Measurements from ENCODE around the gene ZFP36L1.

Gene ZFP36L1, protein sequence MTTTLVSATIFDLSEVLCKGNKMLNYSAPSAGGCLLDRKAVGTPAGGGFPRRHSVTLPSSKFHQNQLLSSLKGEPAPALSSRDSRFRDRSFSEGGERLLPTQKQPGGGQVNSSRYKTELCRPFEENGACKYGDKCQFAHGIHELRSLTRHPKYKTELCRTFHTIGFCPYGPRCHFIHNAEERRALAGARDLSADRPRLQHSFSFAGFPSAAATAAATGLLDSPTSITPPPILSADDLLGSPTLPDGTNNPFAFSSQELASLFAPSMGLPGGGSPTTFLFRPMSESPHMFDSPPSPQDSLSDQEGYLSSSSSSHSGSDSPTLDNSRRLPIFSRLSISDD

DNA sequence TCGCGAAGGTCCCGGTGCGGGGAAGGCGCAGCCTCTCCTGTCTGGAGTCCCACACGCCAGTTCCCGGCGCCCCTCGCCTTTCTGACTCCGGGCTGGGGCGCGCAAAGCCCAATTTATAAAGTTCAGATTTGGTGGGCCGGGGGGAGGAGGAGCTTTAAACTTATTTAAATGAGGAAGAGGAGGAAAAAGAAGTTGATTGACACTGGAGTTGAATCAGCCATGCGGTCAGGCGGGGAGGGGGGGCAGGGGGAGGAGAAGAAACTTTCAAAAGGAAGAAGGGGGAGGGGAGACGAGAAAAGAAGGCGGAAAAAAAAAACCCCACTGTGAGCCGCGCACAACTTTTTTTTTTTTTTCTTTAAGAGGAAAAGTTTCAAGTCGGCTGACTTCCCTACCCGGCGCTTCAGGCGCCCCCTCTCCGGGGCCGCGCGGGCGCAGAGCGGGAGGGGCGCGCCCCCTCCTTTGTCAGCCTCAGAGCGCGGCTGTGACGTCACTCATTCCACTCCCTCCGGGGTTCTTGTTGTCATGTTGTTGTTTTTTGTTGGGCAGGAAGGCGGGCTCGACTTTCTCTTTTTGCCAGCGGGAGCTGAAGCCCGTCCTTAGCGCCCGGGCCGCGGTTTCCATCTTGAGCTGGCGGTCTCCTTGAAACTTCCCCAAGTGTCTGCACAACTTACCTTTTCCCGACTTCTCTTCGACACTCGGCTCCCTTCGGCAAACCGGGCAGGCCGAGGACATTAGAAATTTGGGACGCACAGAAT is at the start of gene ZFP36L1:
Gene ZFP36L1 (minus strand): TSS at position 89 of the 755 bp plus-strand sequence. CDS start 129 bp downstream, outside the sequence.
- no peaks in the 10 kb centered on the region for H3K9me3 Mint-ChIP-seq
- DNase-seq (ENCODE audit: low spot score in 2 of 2) (peak; percentile 82 to 96), ATAC-seq (peak; percentile 52)
- peak within 1 kb of the TSS; percentile 100 for H3K27ac Mint-ChIP-seq
- peaks cover 60% of the 10 kb centered on the region for H3K4me1 Mint-ChIP-seq
- H3K36me3 Mint-ChIP-seq, result peaks cover 84% of the 10 kb centered on the region
- H3K4me3 Mint-ChIP-seq, result peak within 1 kb of the TSS; percentile 100

DNA sequence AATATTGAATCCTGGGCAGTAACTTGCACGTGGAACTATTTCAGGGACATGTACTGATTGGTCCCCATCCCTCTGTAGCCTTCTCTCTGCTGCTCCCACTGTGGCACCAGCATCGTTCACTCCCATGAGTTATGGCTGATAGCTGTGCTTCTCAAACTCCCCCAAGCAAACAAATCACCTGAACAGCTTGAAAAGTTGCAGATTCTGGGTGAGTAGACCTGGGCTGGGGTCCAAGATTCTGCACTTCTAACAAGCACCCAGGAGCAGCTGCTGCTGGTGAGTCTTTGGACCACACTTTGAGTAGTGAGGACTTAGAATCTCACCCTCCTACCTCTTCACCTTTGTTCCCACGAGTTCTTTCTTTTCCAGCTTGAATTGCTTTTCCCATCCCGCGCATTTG is 49.4 kb upstream of the ZFP36L1 start:
- H3K4me1 Mint-ChIP-seq, result peaks cover 43% of the 10 kb centered on the region
- H3K4me3 Mint-ChIP-seq, result no peak overlapping the region
- H3K27ac Mint-ChIP-seq, result no peak overlapping the region
- no peaks in the 10 kb centered on the region for H3K36me3 Mint-ChIP-seq
- DNase-seq (ENCODE audit: low spot score in 2 of 2), result no peak
- no peaks in the 10 kb centered on the region for H3K9me3 Mint-ChIP-seq
- no peak for ATAC-seq

DNA sequence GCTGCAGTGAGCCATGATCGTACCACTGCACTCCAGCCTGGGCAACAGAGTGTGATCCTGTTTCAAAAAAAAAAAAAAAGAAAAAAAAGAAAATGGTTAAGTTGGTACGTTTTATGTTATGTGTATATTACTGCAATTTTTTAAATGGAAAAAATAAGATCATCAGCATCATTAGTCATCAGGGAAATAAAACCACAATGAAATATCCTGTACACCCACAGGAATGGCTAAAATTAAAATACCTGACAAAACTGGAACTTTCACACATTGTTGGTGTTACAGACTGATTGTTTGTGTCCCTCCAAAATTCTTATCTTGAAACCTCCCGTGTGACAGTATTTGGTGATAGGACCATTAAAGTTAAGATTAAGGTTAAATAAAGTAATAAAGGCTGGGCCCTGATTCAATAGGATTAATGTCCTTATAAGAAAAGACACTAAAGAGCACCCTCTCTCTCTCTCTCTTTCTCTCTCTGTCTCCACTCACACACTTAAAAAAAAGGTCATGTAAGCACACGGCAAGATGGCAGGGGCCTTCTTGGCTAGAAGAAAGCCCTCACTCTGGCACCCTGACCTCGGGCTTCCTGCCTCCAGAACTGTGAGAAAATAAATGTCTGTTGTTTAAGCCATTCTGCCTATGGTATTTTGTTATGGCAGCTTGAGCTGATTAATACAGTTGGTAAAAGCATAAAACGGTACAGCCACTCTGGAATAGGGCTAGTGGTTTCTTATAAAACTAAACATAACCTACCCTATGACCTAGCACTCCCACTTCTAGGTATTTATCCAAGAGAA is 48.3 kb upstream of the ZFP36L1 start:
- ATAC-seq, result no peak
- DNase-seq (ENCODE audit: low spot score in 2 of 2), result peak in 1 of 2 donors; percentile 45
- peaks cover 43% of the 10 kb centered on the region for H3K4me1 Mint-ChIP-seq
- peaks cover 5% of the 10 kb centered on the region for H3K9me3 Mint-ChIP-seq
- peak overlapping the region; percentile 76 for H3K27ac Mint-ChIP-seq
- H3K36me3 Mint-ChIP-seq, result no peaks in the 10 kb centered on the region
- peak overlapping the region; percentile 30 for H3K4me3 Mint-ChIP-seq

DNA sequence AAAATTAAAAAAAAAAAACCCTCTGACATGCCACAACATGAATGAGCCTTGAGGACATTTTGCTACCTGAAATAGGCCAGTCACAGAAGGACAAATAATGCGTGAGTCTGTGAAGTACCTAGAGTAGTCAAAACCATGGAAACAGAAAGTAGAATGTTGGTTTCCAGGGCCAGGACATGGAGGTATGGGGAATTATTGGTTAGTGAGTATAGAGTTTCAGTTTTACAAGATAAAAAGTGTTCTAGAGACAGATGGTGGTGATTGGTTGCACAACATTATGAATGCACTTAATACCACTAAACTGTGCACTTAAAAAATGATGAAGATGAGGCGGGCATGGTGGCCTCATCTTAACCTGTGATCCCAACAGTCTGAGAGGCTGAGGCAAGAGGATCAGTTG is 47.6 kb upstream of the ZFP36L1 start:
- ATAC-seq (peak; percentile 80), DNase-seq (ENCODE audit: low spot score in 2 of 2) (no peak)
- Mint-ChIP-seq H3K4me3 (peak overlapping the region; percentile 30), H3K36me3 (no peaks in the 10 kb centered on the region), H3K9me3 (peaks cover 11% of the 10 kb centered on the region), H3K27ac (peak overlapping the region; percentile 76), H3K4me1 (peaks cover 43% of the 10 kb centered on the region)

DNA sequence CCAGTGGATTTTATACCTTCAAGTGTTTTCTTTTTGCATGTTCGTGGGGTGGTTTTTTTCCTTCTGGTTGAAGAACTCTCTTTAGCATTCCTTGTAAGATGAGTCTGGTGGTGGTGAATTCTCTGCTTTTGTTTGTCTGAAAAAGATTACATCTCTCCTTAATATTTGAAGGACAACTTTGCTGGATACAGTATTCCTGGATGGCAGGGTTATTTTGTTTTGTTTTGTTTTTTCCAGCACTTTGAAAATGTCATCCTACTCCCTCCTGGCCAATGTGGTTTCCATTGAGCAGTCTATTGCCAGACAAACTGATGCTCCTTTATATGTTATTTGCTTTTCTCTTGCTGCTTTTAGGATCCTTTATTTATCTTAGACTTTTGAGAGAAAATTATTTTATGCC is 43.2 kb upstream of the ZFP36L1 start:
- Mint-ChIP-seq H3K27ac (no peak overlapping the region), H3K9me3 (peaks cover 16% of the 10 kb centered on the region), H3K4me3 (no peak overlapping the region), H3K4me1 (peaks cover 10% of the 10 kb centered on the region), H3K36me3 (no peaks in the 10 kb centered on the region)
- no peak for ATAC-seq
- DNase-seq (ENCODE audit: low spot score in 2 of 2), result no peak

DNA sequence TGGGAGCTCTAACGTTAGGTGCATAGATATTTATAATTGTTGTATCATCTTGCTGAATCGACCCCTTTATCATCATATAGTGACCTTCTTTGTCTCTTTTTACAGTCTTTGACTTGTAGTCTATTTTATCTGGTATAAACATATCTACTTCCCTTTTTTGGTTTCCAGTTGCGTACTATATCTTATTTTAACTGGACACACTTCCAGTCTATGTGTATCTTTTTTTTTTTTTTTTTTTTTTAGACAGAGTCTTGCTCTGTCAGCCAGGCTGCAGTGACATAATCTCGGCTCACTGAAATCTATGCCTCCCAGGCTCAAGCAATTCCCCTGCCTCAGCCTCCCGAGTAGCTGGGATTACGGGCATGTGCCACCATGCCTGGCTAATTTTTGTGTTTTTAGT is 41.9 kb upstream of the ZFP36L1 start:
- no peak for ATAC-seq
- H3K27ac Mint-ChIP-seq, result no peak overlapping the region
- peaks cover 16% of the 10 kb centered on the region for H3K9me3 Mint-ChIP-seq
- no peak for DNase-seq (ENCODE audit: low spot score in 2 of 2)
- H3K4me3 Mint-ChIP-seq, result no peak overlapping the region
- no peaks in the 10 kb centered on the region for H3K4me1 Mint-ChIP-seq
- H3K36me3 Mint-ChIP-seq, result no peaks in the 10 kb centered on the region

DNA sequence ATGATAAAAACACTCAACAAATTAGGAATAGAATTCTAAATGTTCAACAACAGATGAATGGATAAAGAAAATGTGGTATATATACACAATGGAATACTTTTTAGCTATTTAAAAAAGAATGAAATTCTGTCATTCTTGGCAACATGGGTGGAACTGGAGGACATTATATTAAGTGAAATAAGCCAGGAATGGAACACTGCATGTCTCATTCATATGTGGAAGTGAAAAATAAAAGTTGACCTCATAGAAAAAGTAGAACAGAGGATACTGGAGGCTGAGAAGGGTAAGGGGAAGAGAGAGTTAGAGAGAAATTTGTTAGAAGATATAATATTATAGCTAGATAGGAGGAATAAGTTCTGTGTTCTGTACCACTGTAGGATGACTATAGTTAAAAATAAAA is 35.8 kb upstream of the ZFP36L1 start:
- no peak overlapping the region for H3K4me3 Mint-ChIP-seq
- H3K9me3 Mint-ChIP-seq, result peaks cover 2% of the 10 kb centered on the region
- no peak overlapping the region for H3K27ac Mint-ChIP-seq
- peaks cover 11% of the 10 kb centered on the region for H3K4me1 Mint-ChIP-seq
- no peak for ATAC-seq
- no peaks in the 10 kb centered on the region for H3K36me3 Mint-ChIP-seq
- no peak for DNase-seq (ENCODE audit: low spot score in 2 of 2)

DNA sequence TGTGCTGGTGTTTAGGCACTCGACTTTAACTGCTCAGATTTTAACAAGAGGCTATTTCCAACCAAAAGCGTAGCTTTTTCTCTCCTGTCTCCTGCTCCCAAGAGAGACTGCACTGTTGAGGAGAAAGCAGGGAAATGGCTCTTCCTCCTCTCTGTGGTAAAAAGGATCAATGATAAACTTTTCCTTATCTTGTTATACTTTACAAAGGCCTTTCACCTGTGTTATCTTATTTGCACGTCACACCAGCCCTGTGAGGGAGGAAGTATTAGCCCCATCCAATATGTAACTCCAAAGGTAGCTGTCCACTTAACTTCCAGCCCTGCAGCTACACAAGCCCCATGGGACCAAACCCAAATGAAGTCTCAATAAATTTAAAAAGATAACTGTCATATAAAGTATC is 32.9 kb upstream of the ZFP36L1 start:
- no peak for ATAC-seq
- no peaks in the 10 kb centered on the region for H3K9me3 Mint-ChIP-seq

DNA sequence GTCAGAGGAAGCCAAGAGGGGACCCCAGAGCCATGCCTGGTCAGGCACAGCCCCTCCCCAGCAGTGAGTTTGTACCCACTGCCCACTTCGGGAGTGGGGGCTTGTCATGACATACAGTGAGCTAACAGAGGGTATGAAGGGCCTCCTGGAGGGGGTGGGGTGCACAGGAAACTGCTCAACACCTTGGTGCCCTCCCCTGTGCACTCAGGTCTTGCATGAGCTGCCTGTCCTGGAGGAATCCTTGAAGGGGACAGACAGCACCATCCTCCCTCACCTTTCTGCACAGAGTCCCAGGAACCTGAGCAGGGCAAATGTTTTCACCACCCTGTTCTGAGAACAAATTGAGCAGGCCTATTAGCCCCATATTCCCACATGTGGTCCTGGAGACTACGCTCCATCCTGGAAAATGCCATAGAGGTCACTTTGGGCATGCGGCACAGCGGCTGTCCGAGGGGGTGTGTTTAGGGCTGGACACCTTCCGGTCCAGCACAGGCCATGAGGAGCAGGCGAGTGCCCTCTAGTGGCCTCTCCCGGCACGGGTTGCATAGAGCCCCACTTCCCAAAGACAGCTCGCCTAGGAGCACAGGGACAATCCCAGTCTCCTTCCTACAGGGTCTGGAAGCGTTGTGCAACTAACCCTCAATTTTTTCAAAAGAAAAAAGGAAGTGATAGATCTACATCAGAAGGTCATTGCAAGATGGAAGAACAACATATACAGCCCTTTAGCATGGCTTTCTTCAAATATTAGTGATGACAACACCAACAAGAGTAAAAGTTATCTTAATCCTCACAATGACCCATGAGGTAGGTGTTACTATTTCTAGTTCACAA is 31.9 kb upstream of the ZFP36L1 start:
- Mint-ChIP-seq H3K36me3 (no peaks in the 10 kb centered on the region), H3K4me3 (no peak overlapping the region), H3K27ac (no peak overlapping the region), H3K4me1 (peaks cover 47% of the 10 kb centered on the region), H3K9me3 (no peaks in the 10 kb centered on the region)
- peak; percentile 35 for ATAC-seq
- no peak for DNase-seq (ENCODE audit: low spot score in 2 of 2)

More for the DNA sequence above, 32.9 kb upstream of the ZFP36L1 start:
- no peak overlapping the region for H3K27ac Mint-ChIP-seq
- H3K4me1 Mint-ChIP-seq, result peaks cover 37% of the 10 kb centered on the region
- no peaks in the 10 kb centered on the region for H3K36me3 Mint-ChIP-seq
- no peak overlapping the region for H3K4me3 Mint-ChIP-seq
- no peak for DNase-seq (ENCODE audit: low spot score in 2 of 2)

DNA sequence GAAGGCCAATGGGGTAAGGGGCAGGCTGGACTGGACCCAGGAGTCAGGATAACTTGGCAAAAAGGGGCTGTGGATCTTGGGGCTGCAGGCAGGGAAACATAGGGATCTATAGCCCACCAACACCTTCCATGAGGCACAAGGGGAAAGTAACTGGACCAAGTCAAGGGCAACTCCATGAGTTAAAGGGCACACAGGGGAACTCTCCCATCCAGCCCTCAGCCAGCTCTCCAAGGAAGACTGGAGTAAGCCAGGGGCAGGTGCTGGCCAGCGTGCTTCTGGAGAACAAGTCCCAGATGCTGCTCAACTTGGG is 31.3 kb upstream of the ZFP36L1 start:
- no peak overlapping the region for H3K27ac Mint-ChIP-seq
- peaks cover 52% of the 10 kb centered on the region for H3K4me1 Mint-ChIP-seq
- DNase-seq (ENCODE audit: low spot score in 2 of 2), result no peak
- no peak for ATAC-seq
- H3K9me3 Mint-ChIP-seq, result no peaks in the 10 kb centered on the region
- no peaks in the 10 kb centered on the region for H3K36me3 Mint-ChIP-seq
- no peak overlapping the region for H3K4me3 Mint-ChIP-seq

DNA sequence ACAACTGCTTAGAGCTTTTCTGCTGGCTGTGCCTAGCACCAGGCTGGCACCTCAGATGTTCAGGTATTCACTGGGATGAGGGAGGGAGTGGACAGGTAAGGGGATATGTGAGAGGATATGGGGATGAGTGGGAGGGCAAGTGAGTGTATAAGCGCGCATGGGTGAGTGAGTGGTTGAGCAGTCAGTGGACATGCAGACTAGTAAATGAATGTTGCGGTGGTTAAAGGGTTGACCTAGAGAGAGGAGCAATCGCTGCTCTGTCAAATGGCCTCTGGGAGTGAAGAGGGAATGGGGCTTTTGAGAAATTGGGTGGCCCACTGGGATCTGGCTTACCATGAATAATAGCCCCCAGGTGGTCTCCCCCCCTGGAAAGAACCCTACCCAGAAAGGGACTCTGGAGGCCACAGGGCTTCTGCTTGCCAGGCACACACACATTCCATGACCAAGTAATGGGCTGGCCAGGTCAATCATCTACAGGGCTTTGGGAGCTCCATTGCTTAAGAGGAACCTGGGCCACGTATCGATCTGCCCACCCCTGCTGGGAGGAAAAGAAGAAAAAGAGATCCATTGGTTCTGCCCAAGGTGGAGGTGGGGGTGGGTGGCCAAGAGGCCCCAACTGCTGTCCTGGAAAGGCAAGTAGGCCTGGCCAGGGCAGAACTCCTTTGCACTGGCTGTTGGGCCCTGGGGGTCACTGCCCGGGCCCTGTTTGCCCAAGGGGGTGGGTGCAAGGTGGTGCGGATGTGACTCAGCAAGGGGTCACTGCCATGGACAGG is 30.8 kb upstream of the ZFP36L1 start:
- peaks cover 55% of the 10 kb centered on the region for H3K4me1 Mint-ChIP-seq
- no peak overlapping the region for H3K4me3 Mint-ChIP-seq
- no peaks in the 10 kb centered on the region for H3K36me3 Mint-ChIP-seq
- DNase-seq (ENCODE audit: low spot score in 2 of 2), result no peak
- no peaks in the 10 kb centered on the region for H3K9me3 Mint-ChIP-seq
- ATAC-seq, result no peak
- no peak overlapping the region for H3K27ac Mint-ChIP-seq

DNA sequence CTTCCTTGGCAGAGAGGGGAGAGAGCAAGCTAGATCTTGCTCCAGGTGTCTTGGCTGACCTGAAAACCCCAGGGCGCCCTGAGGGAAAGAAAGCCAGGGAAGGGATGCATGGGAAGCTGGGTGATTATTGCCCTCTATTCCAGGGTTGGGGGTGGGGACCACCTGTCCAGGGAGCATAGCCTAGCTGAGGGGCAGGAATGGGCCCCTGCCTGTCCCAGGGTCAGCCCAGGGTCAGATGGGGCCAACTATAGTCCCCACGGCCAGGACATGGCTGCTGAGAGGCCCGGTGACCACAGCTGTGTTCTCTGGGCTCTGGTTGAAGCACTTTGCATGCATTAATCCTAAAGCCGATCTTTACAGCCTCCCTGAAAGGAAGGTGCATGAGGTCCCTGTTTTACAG is 30.1 kb upstream of the ZFP36L1 start:
- Mint-ChIP-seq H3K9me3 (no peaks in the 10 kb centered on the region), H3K4me3 (no peak overlapping the region), H3K36me3 (no peaks in the 10 kb centered on the region), H3K4me1 (peaks cover 55% of the 10 kb centered on the region), H3K27ac (no peak overlapping the region)
- DNase-seq (ENCODE audit: low spot score in 2 of 2), result no peak
- no peak for ATAC-seq

DNA sequence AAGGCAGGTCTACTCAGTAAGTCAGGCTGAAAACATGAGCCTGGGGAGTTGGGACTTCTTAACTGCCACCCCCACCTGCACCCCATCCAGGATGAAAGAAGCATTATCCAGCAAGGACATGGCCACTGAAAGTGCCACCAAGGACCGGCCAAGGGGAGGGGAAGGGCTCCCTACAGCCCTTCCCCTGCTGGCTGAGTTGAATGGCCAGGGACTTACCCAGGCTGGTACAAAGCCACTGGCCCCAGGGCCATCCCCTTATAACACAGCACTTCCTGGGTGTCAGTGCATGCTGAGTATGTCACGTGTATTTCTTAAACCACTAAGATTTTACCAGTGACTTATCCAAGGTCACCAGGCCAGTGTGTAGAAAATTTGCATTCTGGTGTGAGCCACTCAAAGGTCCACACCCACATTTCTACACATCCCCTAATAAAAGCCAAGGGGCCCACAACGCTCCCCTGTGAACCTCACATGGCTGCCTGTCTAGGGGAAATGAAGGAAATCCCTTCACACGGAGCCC is 29.3 kb upstream of the ZFP36L1 start:
- Mint-ChIP-seq H3K4me3 (peak overlapping the region; percentile 54), H3K9me3 (no peaks in the 10 kb centered on the region), H3K27ac (peak overlapping the region; percentile 73), H3K36me3 (no peaks in the 10 kb centered on the region), H3K4me1 (peaks cover 57% of the 10 kb centered on the region)
- ATAC-seq (peak; percentile 75), DNase-seq (ENCODE audit: low spot score in 2 of 2) (no peak)
